NCI-H1417 (cell line): ENCODE measurements around the gene RNF141.

Source experiments
- DNase-seq, 3 experiments: peaks; one replicate each; lab custom pipeline; 2025; lab: John Stamatoyannopoulos, UW

Gene RNF141

DNA sequence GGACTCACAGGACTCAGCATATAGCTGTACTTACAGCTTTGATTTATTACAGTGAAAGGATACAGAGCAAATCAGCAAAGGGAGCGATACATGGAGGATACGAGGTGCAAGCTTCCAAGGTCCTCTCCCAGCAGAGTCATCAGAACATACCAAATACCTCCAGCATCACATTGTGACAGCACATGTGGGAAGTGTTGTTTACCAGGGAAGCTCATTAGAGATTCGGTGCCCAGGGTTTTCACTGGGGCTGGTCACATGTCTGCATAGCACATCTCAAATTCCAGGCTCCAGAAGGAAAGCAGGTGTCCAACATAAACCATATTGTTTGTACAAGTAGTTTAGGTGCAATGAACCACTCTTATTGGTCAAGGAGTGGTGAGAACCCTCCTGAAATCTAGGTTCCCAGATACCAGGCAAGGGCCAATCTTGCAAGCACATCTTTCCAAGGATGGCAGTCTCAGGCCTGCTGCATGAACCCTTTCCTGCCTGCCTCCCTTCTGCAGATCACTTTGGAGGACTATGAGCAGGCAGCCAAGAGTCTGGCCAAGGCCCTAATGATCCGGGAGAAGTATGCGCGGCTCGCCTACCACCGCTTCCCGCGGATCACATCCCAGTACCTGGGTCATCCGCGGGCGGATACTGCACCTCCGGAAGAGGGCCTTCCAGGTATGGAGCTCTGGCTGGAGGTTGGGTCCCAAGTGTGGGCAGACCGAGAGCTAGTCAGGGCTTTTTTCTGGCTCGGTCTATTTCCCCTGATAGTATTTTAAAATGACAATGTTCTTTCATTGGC lies 59.2 kb downstream of the RNF141 start:
- DNase-seq: peak in 1 of 3 experiments; percentile 77

DNA sequence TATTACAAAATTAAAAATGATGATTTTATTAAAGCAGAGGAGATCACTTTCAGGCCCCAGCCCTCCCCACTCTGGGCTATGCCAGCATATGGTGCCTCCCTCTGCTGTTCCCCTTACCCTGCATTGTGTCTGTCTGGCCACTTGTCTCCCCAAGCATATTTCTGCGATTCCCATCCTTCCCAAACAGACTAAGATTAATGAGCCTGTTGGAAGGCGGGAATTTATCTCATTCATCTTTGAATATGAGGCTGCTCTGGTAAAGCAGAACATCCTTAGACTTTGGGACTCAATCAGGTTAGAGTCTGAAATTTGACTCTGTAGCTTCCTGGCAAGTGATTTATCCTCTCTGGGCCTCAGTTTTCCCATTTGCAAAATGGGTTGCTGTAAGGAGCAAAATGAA lies 60.2 kb downstream of the RNF141 start:
- no peak for DNase-seq

DNA sequence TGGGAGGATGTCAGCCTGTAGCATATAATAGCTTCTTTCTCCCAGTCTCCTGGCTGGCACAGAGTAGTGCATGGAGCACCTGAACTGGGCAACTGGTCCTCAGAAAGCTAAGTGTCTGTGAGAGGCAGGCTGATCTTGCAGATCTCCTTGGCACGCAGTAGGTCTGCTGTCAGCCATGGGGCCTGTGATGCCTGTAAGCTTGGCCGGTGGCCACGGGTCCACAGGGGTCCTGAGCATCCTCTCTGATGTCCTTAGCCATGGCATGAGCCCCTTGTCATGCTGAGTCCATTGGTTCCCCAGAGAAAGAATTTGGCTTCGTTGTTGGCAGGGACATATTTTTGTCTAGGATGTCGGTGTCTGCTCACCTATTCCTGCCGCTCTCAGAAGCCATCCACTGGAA lies 61.0 kb downstream of the RNF141 start:
- DNase-seq: no peak

DNA sequence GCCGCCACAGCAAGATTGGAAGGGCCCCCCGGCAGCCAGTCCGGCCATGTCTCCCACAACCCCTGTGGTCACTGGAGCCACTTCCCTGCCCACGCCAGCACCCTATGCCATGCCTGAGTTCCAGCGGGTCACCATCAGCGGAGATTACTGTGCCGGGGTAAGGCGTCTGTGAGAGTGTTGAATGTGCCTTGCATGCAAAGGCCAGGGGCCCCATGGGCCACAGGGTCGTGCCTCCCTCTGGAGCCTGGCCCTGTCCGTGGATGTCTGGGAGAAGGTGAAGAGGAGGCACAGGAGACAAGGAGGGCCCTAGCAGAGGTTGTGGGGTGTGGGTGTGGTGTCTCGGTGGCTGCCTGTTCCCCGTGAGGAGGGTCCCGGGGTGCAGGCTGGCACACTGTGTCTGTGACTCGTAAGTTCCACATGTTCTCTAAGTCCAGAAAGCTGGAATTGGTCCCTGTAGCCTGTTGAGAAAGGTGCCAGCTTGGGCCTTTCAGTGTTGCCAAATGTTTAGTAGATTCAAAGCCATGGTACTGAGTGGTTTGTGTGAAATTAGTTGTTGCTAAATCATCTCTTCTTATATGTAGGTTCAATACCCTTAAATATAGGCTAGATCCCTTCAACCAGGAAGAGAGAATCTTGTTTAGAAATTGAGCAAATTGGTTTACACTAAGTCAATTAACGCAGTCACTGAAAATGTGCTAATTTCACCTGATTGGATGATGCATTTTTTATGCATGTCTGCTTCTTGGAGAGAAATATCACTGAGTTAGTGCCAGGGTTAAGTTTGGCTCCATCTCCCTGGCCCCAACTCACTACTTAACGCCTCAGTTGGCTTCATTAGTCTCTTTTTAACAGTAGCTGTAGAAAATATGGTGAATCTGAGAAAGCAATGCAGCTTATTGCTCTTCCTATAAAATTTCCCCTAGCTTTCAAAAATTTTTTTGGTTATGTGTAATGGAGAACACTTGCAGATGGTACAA lies 62.1 kb downstream of the RNF141 start:
- no peak for DNase-seq

DNA sequence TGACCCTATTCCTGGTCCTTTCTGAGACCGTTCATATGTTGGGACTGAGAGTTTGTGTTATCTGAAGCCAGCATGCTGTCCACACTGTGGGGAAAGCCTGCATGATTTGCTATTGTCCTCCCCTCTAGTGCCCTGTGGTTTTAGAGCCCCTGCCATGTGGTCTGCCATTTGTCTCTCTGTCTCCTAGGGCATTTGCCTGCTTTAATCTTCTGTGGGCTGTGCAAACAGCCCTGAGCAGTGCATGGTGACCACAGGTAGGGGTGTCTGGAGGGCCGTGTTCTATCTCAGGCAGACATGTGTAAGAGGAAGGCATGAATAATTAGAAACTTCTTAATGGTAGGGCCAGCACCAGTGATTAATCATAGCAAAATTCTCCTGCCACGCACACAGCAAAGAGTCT lies 62.9 kb downstream of the RNF141 start:
- no peak for DNase-seq

DNA sequence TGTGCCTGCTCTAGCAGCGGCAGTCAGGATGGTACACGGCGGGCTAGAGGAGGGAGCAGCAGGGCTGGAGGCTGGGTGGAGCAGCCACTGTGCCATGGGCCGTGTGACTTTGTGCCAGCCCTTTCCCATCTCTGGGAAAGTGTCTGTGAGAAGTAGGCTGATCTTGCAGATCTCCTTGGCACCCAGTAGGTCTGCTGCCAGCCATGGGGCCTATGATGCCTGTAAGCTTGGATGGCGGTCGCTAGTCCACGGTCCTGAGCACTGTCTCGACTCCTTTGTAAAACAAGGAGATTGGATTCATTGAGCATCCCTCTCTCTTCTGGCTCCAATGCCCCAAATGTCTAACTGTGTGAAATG lies 63.3 kb downstream of the RNF141 start:
- DNase-seq: no peak

DNA sequence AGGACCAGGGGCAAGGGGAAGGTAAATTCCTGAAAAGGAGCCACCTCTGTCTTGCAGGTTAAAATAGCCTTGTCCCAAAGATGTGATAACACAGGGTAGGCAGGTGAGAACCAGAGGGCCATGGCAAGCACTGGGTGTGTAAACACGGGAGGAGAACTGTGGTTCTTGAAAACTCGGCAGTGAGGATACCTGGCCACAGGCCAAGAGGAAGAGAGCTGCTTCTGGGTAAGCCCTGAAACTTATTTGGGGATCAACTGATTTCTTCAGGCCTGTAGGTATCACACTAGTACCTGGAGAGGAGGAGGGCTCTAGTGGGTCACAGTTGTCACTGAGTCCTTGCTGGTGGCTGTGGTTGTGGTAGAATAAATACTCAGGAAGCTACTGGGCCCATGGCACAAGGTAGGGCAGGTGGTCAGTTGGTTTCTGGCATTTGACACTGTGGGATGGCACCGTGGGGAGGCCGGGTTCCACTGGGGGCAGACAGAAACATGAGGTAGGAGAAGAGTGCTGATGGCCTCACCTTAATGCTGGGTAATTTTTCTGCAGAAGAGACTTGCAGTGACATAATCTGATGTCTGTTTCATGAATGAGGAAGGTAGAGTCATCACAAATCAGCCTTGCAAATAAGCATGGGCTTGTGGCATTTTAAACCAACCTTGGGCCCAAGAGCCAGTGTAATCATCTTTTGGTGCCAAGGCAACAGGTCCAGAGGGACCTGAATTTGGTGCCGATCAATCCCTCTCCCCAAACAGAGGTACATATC lies 63.9 kb downstream of the RNF141 start:
- peak in 1 of 3 experiments; percentile 23 for DNase-seq

DNA sequence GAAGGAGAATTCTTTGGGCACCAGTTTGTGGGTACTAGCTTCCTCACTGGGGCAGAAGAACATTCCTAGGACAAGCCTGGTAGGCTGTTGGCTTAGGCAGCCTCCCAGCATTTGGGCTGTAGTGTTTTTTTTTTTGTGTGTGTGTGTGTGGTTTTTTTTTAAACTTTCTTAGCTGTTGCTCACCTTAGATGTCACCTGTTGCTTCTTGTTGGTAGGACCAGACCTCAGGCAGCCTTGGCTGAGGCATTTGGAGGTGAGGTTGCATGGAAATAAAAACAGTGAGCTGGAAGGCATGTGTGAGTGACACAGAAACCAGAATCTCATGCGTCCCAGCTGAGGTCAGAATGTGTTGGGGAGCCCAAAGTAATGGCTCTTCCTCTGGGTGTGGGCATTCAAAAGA lies 64.6 kb downstream of the RNF141 start:
- no peak for DNase-seq

DNA sequence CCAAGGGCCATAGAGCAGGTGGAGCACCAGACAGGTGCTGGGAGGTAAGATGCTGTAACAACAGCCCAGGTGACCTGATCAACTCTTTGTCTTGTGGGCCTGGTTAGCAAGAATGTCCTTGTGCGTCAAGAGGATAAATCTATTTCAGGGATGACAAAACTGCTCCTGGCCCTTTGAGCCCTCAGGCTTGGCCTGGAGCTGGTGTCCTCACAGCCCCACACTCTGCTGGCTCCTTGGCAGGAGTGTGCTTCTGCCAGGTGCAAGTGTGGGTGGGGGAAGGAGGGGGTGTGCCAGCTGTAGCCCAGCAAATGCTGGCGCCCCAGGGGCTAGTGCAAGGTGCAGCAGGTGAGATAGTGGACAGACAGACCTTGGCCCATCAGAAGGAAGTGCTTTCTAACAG lies 66.4 kb downstream of the RNF141 start:
- peak in 2 of 3 experiments; percentile 34 to 57 for DNase-seq

DNA sequence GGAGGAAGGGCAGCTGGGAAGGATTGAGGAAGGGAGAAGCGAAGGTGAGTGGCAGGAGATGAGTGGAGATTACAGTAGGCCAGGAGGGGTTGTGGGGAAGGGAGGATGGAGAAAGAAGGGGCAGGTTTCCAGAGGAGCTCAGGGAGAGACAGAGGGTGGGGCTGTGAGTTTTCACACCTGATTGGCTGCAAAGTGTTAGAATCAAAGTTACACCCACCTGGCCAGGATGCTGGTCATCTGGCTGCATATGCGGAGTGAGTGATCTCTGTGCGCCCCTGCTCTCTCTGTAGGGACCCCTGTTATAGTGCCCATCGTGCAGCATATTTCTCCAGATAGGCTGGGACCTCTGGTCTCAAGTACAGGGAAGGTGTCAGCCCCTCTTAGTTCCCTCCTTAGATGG lies 67.6 kb downstream of the RNF141 start:
- no peak for DNase-seq

DNA sequence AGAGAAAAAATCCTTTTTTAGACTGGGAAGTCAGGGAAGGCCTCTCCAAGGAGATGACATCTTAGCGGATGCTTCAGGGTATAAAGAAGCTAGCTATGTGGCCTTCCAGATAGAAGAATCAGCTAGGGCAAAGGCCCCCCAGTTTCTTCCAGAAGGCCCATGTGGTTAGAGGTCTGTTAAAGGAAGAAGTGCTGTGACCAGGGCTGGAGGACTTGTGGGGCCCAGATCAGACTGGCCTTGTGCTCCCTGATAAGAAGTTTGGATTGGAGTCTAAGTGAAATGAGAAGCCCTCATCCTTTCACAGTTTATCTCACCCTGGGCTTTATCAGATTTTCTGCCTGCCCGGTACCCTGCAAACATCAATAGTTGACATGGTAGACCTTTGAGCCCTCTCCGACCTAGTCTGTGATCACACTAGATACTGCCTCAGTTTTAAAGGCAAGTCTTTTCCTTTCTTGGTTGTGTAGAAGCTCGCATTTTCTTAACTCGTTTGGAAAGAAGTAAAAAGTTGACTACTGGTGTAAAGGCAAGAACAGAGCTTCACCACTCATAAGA lies 78.2 kb downstream of the RNF141 start:
- no peak for DNase-seq
